Right lobe of liver (tissue), 4 donors: ENCODE measurements around the gene SLC9A3.

Experiments used
- POLR2A ChIP-seq: fragments of 450-650 bp; IDR thresholded peaks from one replicate; pipeline ENCODE4 v1.6.1; 2017; ENCODE audit warnings: antibody characterized with exemption, mild to moderate bottlenecking
- TF ChIP-seq, protein P1 (sequence below), 4 donors: fragments of 200-600 bp in 3 of 4; fragments of 450-650 bp in 1 of 4; IDR thresholded peaks; one replicate each; pipeline versions ENCODE4 v1.5.1 to v1.8.0; 2016 to 2022; ENCODE audit warnings: antibody characterized with exemption in 4 of 4, mild to moderate bottlenecking in 2 of 4
- donor health status: DM: no; HTN: no; CAD: no.
- donor health status: DM: no; HTN: no; CAD: no.
- donor health status: DM: no; HTN: yes; CAD: no.

DNA sequence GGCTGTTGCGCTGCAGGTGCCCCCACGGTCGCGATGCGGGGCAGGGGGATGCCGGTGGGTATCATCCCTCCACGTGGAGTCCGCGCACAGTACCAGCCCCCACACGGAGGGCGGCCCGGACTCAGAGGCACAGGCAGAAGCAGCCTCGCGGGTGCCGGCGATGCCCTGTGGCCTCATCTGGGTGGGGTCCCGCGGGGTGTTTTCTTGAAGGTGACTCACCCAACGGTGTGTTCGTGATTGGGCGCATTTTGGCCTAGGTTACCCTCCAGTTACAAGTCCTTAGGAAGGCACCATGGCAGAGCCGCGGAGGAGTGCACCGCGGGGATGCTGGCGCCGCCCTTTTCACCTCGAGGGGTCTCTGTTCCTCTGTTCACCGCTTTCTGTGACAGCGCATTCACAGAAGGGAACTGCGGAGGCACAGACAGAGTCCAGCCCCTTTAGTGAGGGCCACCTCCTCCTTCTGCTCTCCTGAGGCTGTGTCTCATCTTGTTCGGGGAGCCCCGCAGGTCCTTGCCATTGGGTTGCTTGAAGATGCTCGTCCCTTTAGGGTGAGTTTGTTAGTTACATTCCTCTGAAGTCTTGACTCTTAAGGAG is 102.9 kb downstream of the SLC9A3 start:
- TF ChIP-seq, protein P1, sequence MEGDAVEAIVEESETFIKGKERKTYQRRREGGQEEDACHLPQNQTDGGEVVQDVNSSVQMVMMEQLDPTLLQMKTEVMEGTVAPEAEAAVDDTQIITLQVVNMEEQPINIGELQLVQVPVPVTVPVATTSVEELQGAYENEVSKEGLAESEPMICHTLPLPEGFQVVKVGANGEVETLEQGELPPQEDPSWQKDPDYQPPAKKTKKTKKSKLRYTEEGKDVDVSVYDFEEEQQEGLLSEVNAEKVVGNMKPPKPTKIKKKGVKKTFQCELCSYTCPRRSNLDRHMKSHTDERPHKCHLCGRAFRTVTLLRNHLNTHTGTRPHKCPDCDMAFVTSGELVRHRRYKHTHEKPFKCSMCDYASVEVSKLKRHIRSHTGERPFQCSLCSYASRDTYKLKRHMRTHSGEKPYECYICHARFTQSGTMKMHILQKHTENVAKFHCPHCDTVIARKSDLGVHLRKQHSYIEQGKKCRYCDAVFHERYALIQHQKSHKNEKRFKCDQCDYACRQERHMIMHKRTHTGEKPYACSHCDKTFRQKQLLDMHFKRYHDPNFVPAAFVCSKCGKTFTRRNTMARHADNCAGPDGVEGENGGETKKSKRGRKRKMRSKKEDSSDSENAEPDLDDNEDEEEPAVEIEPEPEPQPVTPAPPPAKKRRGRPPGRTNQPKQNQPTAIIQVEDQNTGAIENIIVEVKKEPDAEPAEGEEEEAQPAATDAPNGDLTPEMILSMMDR (IDR thresholded peaks at IDR 0.05): no peak
- no peak for TF ChIP-seq POLR2A
